Breast epithelium (tissue), 4 donors: ENCODE data around the gene NDST1. TPM values are rescaled to one million over a fixed set of nuclear protein-coding genes. Genes with fewer than 3 reads are reported as not detected.
"Not testable (repeated sequence)": the region's sequence is repeated elsewhere in the genome, so short reads cannot be mapped to it uniquely, and the experiment has no call there.

ENCODE experiments used
- DNase-seq, 2 donors: peaks; one replicate each; pipeline ENCODE4 v3.0.0-alpha.2; 2019; ENCODE audit warnings: low spot score in 2 of 2
- H3K27ac ChIP-seq, 2 donors: fragments of 200-600 bp; sonication (generic) in 1 of 2; one replicate each; pipeline ENCODE4 v1.5.1; 2016 to 2019; ENCODE audit warnings: mild to moderate bottlenecking in 1 of 2
- H3K27me3 ChIP-seq, 2 donors: fragments of 200-600 bp; sonication (generic) in 1 of 2; one replicate each; pipeline versions ENCODE4 v1.5.1 to v1.6.0; 2017 to 2019; ENCODE audit warnings: control low read depth in 1 of 2, mild to moderate bottlenecking in 1 of 2
- H3K36me3 ChIP-seq: fragments of 200-600 bp; one replicate; pipeline ENCODE4 v1.5.1; 2019
- H3K4me1 ChIP-seq, 2 donors: fragments of 200-600 bp; sonication (generic); one replicate each; pipeline ENCODE4 v1.5.1; 2016 to 2019; ENCODE audit warnings: control low read depth in 1 of 2
- H3K4me3 ChIP-seq, 3 donors: fragments of 200-600 bp; sonication (generic); 1 replicate in 2 of 3; 2 replicates in 1 of 3; pipeline ENCODE4 v1.5.1; 2016 to 2019; ENCODE audit warnings: mild to moderate bottlenecking in 3 of 3, moderate library complexity in 2 of 3
- H3K9me3 ChIP-seq, 2 donors: fragments of 200-600 bp; sonication (generic) in 1 of 2; one replicate each; pipeline ENCODE4 v1.5.1; 2016 to 2019; ENCODE audit warnings: control low read depth in 1 of 2
- CTCF ChIP-seq, 3 donors: fragments of 450-650 bp; IDR thresholded peaks; one replicate each; pipeline ENCODE4 v1.5.1; 2016 to 2017; ENCODE audit warnings: antibody characterized with exemption in 3 of 3, mild to moderate bottlenecking in 3 of 3, moderate library complexity in 3 of 3
- POLR2A ChIP-seq: fragments of 450-650 bp; IDR thresholded peaks from one replicate; pipeline ENCODE4 v1.6.1; 2016; ENCODE audit warnings: antibody characterized with exemption, mild to moderate bottlenecking, moderate library complexity
- POLR2AphosphoS5 ChIP-seq, 3 donors: sonication (generic); formaldehyde crosslinking; IDR thresholded peaks; one replicate each; pipeline ENCODE4 v1.6.1; 2017; ENCODE audit warnings: antibody characterized with exemption in 3 of 3
- intact Hi-C: fragments of 100-400 bp; cut with DNase I; formaldehyde crosslinking; loops from one replicate; pipeline ENCODE4 v1.15.1; 2023; ENCODE audit warnings: low total_unique reads
- total RNA-seq, 3 donors: library from RNA; depleted of rRNA; stranded (reverse); fragments of >200 nt; gene quantifications; one replicate each; pipeline ENCODE4 v1.1.0, GENCODE V29; 2016

Gene NDST1
- total RNA-seq, 3 donors from 2014 or later, result 46.7 to 92.3 (median 74.1) TPM

- no peaks in the 10 kb centered on the region for H3K27me3 ChIP-seq
- H3K4me3 ChIP-seq, result no peak overlapping the region
- no peaks in the 10 kb centered on the region for H3K36me3 ChIP-seq
- H3K9me3 ChIP-seq, result no peaks in the 10 kb centered on the region
- peak overlapping the region; percentile 66 to 83 for H3K27ac ChIP-seq
- TF ChIP-seq POLR2AphosphoS5 (IDR thresholded peaks at IDR 0.05), result peak in 2 of 3 donors; percentile 49 to 58
- TF ChIP-seq POLR2A, result no peak
- TF ChIP-seq CTCF (IDR thresholded peaks at IDR 0.05), result no peak
- peaks cover 0 to 4% of the 10 kb centered on the region in 2 donors for H3K4me1 ChIP-seq
- intact Hi-C loops, result loop anchor here (10.0 kb wide), 1 partner anchor 189 kb away; no protein-coding TSS in a partner anchor
- no peak for DNase-seq
Measured at GRCh38 chr5:150465927-150466326, 42.0 kb upstream of the NDST1 start.

- intact Hi-C loops, result loop anchor here (10.0 kb wide), 1 partner anchor 187 kb away; no protein-coding TSS in a partner anchor
- Histone ChIP-seq H3K4me1 (peaks cover 0 to 4% of the 10 kb centered on the region in 2 donors), H3K36me3 (no peaks in the 10 kb centered on the region), H3K4me3 (no peak overlapping the region), H3K9me3 (no peaks in the 10 kb centered on the region), H3K27me3 (no peaks in the 10 kb centered on the region), H3K27ac (no peak overlapping the region)
- DNase-seq, result no peak
- TF ChIP-seq CTCF (IDR thresholded peaks at IDR 0.05), result no peak
- no peak for TF ChIP-seq POLR2A
- TF ChIP-seq POLR2AphosphoS5 (IDR thresholded peaks at IDR 0.05), result no peak
Measured at GRCh38 chr5:150468206-150468605, 39.7 kb upstream of the NDST1 start.

- intact Hi-C loops, result loop anchor here (10.0 kb wide), 1 partner anchor 185 kb away; no protein-coding TSS in a partner anchor
- TF ChIP-seq CTCF (IDR thresholded peaks at IDR 0.05) (no peak), POLR2AphosphoS5 (IDR thresholded peaks at IDR 0.05) (no peak), POLR2A (no peak)
- Histone ChIP-seq H3K27ac (no peak overlapping the region), H3K36me3 (no peaks in the 10 kb centered on the region), H3K27me3 (no peaks in the 10 kb centered on the region), H3K4me1 (peaks cover 0 to under 1% of the 10 kb centered on the region in 2 donors), H3K9me3 (no peaks in the 10 kb centered on the region), H3K4me3 (no peak overlapping the region)
- DNase-seq, result no peak
Measured at GRCh38 chr5:150469718-150470469, 38.0 kb upstream of the NDST1 start.

GRCh38 chr5:150473673-150474358 lies 34.1 kb upstream of the NDST1 start:
- no peak for TF ChIP-seq CTCF (IDR thresholded peaks at IDR 0.05)
- TF ChIP-seq POLR2A, result no peak
- no peak for TF ChIP-seq POLR2AphosphoS5 (IDR thresholded peaks at IDR 0.05)
- no peak overlapping the region for H3K4me3 ChIP-seq
- H3K4me1 ChIP-seq, result no peaks in the 10 kb centered on the region
- intact Hi-C loops, result no loop called here
- no peaks in the 10 kb centered on the region for H3K36me3 ChIP-seq
- H3K27ac ChIP-seq, result peak overlapping the region; percentile 82 to 86
- no peaks in the 10 kb centered on the region for H3K9me3 ChIP-seq
- peak in 1 of 2 donors; percentile 82 for DNase-seq
- no peaks in the 10 kb centered on the region for H3K27me3 ChIP-seq

GRCh38 chr5:150476568-150476967 lies 31.4 kb upstream of the NDST1 start:
- H3K4me3 ChIP-seq, H3K27me3 ChIP-seq, intact Hi-C loops, DNase-seq, H3K4me1 ChIP-seq, H3K9me3 ChIP-seq, H3K36me3 ChIP-seq: not testable (repeated sequence)
- peak overlapping the region in 1 of 2 donors; percentile 38 for H3K27ac ChIP-seq
